HG03565 (cell line): Measurements from ENCODE around the gene TMEM184B.

Source experiments
- ATAC-seq: cut with Tn5 transposase; IDR thresholded peaks from one replicate; pipeline ENCODE4 v1.9.1; 2021; ENCODE audit warnings: mild to moderate bottlenecking, moderate library complexity; ENCODE audit not compliant: unreplicated experiment

Gene TMEM184B

DNA sequence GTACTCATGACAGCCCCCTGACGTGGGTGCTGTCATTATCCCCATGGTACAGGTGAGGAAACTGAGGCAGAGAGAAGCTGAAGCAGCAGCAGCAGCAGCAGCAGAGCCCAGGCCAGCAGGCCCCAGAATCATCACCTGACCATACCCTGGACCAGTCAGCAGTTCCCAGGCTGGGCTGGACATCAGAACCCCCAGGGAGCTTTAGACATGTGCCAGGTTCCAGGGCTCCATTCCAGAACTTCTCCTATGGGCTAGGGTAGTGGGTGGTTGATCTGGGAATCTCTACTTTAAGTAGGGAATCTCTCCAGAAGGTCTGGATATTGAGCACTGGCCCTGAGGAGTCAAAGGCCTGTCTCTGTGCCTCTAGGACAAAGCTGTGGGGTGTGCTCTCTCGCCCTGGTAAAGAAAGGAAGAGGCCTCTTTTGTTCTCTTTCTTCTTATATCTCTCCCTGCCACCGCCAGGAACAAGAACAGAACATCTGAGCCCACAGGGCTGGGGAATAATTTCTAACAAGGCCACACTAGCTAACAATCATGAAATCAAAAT lies 44.4 kb downstream of the TMEM184B start:
- no peak for ATAC-seq

- no peak for ATAC-seq
These were observed 45.8 kb downstream of the TMEM184B start for GRCh38 chr22:38226853-38227649.

- ATAC-seq = no peak
These were observed 49.4 kb downstream of the TMEM184B start for GRCh38 chr22:38223289-38223960.

- ATAC-seq = no peak
These were observed 50.1 kb downstream of the TMEM184B start for GRCh38 chr22:38222797-38223119.

DNA sequence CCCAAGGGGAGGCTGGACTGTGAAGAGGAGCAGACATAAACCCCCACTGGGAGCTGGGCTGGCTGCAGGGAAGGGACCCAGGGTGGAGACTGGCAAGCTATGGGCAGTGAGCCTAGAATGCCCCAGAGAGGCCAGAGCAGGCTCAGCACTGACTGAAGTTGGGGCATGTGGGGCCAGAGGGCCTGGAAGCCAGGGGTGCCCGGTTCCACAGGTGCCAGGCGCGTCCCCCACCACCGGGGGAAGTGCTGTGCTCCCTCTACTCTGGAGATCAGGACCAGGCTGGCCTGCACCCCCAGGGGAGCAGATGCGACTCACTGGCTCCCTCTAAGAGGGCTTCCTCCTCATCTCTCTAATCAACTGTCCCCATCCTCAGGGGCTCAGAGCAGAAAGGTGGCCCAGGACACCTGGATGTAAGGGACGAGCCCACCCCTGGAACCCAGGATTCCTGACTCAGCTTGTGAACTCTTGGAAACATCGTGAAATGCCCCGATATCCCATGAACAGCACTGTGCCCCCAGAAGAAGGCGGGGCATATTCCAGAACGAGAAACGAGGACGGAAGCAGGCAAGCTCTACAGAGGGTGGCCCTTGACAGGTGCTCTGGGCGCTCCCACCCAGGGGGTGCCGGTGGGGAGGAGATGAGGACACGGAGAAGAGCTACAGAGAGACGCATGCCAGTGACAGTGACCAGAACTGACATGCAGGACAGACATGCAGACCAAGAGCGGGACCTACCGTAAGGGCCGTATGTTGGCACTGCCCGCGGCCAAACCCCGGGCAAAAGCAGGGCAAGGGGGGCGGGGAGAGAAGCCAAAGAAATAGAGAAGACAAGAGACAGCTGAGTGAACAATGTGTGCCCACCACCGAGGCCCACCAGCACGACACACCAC lies 50.7 kb downstream of the TMEM184B start:
- no peak for ATAC-seq

GRCh38 chr22:38221407-38221806 lies 51.4 kb downstream of the TMEM184B start:
- ATAC-seq = no peak

- ATAC-seq = no peak
These were observed 52.0 kb downstream of the TMEM184B start for GRCh38 chr22:38220653-38221386.

DNA sequence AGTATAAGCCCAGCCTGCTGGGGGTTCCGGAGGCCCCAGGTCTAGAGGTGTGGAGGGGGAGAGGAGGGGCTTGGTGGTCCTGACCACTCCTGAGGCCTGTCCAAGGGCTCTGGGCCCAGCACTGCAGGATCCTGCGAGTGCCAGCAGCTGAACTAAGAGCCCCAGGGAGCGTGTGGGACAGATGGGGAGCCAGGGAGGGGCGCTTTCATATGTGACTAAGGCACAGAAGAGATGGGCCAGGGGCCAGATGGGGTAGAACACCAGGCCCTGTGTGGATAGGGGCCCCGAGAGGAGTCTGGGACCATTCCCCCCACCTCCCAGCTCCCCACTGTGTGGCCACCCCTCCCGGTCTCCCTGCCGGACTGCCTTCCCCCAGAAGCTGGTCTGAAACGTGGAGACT lies 52.6 kb downstream of the TMEM184B start:
- no peak for ATAC-seq

GRCh38 chr22:38219632-38220031 lies 53.2 kb downstream of the TMEM184B start:
- no peak for ATAC-seq

DNA sequence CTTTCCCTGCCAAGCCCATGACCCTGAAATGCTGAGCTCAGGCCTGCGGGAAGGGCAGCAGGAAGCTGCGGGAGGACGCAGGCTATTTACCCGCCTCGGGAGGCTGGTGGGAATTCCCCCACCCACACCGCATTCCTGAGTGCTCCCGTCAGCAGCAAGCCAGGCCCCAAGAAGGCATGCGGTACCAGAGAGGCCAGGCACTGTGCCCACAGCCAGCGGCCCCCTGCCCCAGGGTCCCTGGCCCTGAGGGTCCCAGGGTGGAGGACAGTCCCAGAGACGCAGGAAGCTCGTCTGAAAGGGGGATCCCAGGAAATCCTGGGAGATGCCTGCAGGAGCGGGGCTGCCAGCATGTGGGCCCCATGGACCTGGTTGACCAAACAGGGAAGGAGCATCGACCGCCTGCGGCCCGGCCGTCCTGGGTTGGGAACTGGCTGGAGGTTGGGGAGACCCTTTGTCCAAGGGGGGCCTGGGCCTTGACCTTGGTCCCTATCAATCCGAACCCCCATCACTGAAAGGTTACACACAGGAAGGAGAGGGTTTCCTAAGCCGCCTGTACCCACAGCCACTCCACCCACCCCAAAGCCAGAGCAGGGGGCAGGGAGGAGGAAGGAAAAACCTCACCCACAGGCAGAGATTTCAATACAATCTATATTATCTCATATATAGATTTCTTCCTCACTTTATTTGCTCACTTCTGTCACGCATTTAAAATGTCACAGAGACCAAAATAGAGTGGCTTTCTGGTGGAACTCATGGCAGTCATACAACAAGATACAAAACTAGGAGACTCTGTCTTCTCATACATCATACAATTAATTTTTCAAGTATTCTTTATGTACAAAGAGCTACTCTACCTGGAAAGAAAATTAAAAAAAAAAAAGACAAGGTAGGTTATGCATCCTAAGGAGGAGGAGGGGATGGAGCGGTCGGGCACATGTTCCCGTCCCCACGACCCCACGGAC lies 53.9 kb downstream of the TMEM184B start:
- ATAC-seq = no peak

- no peak for ATAC-seq
These were observed 57.4 kb downstream of the TMEM184B start for GRCh38 chr22:38215156-38216038.

- ATAC-seq = no peak
These were observed 58.3 kb downstream of the TMEM184B start for GRCh38 chr22:38214302-38215056.

DNA sequence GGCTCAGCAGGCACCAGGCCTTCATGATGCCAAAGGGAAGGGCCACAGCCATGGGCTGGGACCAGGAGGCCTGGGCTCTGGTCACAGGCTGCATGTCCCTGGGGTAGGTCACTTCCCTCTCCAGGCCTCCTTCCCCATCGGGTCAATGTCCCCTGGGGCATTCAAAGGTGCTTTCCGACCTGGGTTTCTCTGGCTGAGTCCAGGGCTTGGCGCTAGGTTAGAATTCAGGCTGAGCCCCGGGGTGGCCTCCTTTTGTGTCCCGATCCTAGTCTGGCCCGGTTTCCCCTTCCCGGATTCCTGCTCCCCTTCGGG lies 58.9 kb downstream of the TMEM184B start:
- ATAC-seq = no peak

- ATAC-seq = no peak
These were observed 59.4 kb downstream of the TMEM184B start for GRCh38 chr22:38213319-38213989.

GRCh38 chr22:38212442-38212841 lies 60.4 kb downstream of the TMEM184B start:
- ATAC-seq = no peak

DNA sequence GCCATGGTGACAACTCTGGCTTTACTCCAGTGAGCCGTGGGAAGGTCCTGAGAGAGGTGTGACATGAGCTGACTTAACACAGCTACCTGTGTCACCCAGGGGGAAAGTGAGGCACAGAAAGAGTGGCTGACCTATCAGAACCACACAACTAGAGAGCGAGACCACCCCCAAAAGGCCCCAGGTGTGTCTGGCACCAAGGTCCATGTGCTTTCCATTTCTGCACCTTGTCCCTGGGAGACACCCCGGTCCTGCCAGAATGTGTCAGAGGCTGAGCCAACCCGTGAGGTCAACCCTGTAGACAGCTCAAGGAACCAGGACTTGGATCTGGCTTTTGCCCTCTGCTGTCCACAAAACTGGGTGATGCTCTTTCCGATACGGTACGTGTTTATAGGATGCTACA lies 61.3 kb downstream of the TMEM184B start:
- ATAC-seq = no peak

GRCh38 chr22:38208551-38208968 lies 64.2 kb downstream of the TMEM184B start:
- ATAC-seq = no peak
